Activated CD4-positive, alpha-beta T cell treated with anti-CD3 and anti-CD28 coated beads, Interleukin-2, amount 50 U/mL, for 24 hours (primary cell): ENCODE measurements around the gene PRRT2.
A peak's percentile ranks its signal among the peaks of the same experiment; 100 is the strongest.
"Not testable (repeated sequence)": the region's sequence is repeated elsewhere in the genome, so short reads cannot be mapped to it uniquely, and the experiment has no call there.

Source experiments
- DNase-seq, 2 donors: peaks; one replicate each; pipeline ENCODE4 v3.0.0-alpha.2; 2020; ENCODE audit warnings: low read depth in 1 of 2, low spot score in 1 of 2

The PRRT2 gene

GRCh38 chr16:29790949-29791844, 20.8 kb upstream of the PRRT2 start:
- no peak for DNase-seq

- no peak for DNase-seq
Observed at GRCh38 chr16:29791845-29792807, 19.9 kb upstream of the PRRT2 start.

DNA sequence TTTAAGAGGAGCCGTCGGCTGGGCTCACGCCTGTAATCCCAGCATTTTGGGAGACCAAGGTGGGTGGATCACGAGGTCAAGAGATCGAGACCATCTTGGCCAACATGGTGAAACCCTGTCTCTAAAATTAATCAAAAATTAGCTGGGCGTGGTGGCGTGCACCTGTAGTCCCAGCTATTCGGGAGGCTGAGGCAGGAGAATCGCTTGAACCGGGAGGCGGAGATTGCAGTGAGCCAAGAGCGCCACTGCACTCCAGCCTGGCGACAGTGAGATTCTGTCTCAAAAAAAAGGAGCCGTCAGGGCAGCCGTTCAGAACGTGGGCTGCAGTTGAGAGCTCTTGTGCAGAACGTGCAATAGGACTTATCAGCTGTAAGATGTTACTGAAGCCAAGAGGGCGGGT, 18.8 kb upstream of the PRRT2 start:
- not testable (repeated sequence) for DNase-seq

DNA sequence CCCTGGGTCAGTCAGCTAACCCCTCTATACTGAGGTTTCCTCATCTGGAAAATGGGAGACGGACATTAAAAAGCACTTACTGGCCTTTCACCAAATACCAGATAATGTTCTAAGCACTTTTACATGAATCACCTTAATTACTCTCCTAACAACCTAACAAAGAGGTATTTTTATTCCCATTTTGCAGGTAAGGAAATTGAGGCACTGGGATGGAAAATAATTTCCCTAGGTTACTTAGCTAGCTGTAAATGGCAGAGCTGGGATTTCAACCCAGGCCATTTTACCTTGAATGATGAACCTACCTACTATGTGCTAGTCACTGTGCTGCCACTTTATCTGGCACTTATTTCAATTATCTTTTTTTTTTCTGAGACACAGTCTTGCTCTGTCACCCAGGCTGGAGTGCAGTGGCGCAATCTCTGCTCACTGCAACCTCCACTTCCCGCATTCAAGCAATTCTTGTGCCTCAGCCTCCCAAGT, 17.7 kb upstream of the PRRT2 start:
- no peak for DNase-seq

DNA sequence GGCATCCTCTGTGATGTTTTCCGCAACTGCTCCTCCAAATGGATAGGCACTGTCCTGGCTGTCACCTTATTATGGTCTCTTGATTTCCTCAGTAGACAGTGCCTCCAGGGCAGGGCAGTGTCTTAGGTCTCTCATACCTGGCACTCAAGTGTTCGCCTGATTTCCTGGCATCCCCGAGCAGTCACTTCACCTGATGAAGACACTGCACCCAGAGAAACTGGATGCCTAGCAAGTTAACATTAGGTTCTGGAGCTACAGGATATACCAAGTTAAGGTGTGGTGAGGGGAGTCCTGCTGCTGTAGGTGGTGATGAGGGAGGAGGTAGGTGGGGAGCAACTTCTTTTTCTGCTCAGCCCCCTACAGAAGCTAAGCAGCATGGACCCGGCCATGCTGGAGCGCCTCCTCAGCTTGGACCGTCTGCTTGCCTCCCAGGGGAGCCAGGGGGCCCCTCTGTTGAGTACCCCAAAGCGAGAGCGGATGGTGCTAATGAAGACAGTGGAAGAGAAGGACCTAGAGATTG, 9.5 kb upstream of the PRRT2 start:
- no peak for DNase-seq

DNA sequence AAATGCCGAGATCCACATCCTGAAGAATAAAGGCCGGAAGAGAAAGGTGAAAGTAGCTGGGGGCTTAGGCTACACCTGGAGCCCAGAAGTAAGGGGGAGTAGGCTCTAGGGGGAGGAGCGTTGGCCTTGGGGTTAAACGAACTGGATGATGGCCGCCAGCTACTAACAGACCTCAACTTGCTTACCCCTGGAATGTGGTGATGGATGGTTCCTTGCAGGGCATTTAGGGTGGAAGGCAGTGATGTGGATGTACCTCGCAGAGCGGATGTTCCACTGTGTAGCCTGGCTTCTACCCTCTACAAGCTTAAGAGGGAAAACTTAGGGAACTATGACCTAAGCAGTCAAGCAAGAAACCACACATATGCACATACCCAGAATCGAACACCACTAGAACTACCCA, 8.0 kb upstream of the PRRT2 start:
- DNase-seq = no peak

DNA sequence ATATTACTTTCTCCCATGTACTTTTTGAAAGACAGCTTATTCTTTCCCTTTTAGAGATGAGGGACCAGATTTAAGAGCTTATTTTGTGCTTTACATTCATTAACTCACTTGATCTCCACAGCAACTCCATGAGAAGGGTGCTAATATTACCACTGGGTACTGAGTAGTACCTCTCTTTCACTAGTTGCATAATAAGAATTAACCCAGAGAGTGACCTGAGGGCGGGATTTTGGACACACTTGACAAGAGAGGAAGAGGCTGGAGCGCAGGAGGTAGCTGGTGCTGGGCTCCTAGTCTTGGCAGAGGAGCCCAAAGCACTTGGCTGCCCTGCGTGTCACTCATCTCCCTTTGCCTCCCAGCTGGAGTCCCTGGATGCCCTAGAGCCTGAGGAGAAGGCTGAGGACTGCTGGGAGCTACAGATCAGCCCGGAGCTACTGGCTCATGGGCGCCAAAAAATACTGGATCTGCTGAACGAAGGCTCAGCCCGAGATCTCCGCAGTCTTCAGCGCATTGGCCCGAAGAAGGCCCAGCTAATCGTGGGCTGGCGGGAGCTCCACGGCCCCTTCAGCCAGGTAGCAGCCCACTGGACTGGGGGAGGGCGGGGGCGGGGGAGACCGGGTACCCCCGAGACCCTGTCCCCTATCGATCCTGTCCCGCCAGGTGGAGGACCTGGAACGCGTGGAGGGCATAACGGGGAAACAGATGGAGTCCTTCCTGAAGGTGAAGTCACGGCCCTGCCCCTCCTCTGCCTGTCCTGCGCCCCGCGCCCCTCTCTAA, 7.3 kb upstream of the PRRT2 start:
- DNase-seq = no peak

DNA sequence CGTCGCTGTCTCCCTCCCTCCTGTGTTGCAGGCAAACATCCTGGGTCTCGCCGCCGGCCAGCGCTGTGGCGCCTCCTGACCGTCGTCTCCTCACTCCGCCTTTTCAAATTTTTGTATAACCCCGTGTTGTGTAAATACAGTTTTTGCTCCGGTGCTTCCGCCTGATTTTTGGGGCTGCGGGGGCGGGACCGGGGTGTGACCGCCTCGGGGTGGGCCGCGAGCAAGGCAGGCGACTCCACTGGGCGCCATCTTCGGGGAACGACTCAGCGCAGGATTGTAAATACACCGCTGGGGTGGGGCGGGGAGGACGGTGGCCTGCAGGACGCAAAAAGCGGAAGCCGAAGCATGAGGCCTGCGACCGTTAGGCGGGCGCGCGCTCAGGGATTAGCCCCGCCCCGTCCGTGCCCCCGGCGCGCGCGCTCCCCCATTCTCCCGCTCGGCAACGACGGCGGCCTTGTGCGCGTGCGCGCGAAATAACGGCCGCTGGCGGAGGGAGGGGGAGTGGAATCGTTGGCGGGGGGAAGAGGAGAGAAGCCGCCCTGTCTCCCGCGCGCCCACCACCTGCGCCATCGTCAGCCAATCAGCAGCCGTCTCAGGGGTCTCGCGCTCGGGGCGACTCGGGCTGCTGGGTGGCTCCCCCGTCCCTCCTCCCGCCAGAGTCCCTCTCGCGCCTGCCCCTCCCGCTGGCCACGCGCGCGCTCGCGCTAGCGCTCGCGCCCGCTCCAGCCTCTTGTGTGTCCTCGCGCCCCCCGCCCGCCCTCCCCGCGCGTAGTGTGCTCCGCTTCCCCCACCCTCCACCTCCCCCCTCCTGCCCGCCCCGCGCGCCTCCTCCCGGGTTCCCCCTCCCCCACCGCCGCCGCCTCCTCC, 6.5 kb upstream of the PRRT2 start:
- DNase-seq = peak; percentile 93 to 96

DNA sequence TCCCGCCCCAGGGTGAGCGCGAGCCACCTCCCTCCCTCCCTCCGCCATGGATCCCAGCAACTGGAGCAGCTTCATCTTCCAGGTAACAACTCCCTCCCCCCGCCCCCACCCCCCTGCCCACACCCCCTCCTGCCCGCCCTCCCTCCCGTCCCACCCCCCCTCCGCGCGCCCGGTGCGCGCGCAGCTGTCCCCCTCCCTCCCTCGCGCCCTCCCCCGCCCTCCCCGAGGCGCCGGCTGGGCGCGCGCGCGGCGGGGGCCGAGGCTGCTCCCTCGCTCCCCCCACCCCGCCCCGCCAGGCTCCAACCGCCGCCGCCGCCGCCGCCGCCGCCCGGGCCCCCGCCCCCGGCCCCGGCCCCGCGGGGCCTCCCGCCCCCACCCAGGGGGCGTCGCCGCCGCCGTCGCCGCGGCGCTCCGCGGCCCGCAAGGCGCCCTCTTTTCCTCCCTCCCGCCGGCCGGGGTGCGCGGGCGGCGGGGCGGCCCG, 5.9 kb upstream of the PRRT2 start, which contains the start of gene MAZ:
MAZ (plus strand) TSS at position 431 of the 481 bp plus-strand sequence. CDS start 173 bp downstream, outside the sequence.
- DNase-seq = peak in 1 of 2 donors; percentile 61

- no peak for DNase-seq
Observed at GRCh38 chr16:29806641-29807425, 5.2 kb upstream of the PRRT2 start.

DNA sequence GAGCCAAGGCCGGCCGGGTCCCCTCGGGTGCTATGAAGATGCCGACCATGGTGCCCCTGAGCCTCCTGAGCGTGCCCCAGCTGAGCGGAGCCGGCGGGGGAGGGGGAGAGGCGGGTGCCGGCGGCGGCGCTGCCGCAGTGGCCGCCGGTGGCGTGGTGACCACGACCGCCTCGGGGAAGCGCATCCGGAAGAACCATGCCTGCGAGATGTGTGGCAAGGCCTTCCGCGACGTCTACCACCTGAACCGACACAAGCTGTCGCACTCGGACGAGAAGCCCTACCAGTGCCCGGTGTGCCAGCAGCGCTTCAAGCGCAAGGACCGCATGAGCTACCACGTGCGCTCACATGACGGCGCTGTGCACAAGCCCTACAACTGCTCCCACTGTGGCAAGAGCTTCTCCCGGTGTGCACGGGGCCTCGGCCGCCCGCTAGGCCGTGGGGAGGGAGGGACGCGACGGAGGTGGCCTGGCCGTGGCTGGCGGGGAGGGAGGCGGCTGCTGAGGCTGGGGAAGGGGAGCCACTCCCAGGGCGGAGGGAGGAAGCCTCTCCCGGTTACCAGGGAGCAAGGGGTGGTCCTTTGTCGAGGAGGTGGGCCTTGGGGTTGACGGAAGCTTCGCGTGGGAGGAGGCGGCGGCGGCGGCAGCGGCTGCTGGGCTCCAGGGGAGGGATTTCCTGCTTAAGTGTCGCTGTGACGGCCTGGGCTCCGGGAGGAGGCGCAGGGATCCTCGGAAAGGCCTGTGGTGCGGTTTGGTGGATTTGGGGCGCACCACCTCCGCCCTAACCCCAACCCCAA, 4.4 kb upstream of the PRRT2 start:
- peak; percentile 79 to 85 for DNase-seq

- DNase-seq = no peak
Observed at GRCh38 chr16:29808219-29808900, 3.6 kb upstream of the PRRT2 start.

- no peak for DNase-seq
Observed at GRCh38 chr16:29809031-29809747, 2.8 kb upstream of the PRRT2 start.

DNA sequence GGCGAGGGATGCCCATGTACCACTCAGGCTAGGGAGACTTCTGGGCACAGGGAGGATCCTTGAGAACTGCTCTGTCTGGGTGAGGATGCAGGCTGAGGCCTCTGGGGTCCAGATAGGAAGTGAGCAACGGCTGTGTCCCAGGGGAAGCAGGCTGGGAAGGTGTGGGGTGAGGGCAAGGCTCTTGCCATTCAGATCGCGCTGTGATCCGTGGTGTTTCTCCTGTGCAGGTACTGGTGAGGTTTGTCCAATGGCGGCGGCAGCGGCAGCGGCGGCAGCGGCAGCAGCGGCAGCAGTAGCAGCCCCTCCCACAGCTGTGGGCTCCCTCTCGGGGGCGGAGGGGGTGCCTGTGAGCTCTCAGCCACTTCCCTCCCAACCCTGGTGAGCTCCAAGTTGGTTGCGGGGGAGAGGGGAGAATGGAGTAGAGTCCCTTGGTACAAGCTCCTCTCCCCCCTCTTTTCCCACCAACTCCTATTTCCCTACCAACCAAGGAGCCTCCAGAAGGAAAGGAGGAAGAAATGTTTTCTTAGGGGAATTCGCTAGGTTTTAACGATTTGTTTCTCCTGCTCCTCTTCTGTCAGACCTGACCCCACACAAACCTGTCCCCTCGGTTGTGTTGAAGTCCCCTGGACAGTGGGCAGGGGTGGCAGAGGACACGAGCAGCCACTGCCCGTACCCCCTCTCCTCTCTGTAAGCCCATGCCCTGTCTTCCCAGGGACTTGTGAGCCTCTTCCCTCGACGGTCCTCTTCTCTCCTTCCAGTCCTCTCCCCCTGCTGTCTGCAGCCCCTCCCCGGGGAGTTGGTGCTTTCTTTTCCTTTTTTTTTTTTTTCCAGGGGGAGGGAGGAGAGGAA, 1.9 kb upstream of the PRRT2 start:
- no peak for DNase-seq

DNA sequence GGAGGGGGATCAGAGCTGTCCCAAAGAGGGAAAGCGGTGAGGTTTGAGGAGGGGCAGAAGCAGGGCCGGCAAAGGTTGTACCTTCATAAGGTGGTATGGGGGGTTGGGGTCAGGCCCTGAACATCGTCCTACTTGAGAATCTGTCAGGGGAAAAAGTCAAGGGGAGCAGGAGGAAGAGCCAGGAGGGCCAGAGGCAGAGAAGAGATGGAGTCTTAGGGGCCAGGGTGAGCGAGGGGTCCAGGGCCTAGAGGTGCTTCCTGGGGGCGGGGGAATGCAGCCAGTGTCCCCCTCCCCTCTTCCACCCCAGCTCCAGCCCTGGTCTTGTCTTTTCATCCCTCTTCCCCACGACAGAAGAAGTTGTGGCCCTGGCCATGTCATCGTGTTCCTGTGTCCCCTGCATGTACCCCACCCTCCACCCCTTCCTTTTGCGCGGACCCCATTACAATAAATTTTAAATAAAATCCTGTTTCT, 1.3 kb upstream of the PRRT2 start:
- no peak for DNase-seq
